ENCODE results near the gene OR9I1. TPM values are rescaled to one million over a fixed set of nuclear protein-coding genes. Genes with fewer than 3 reads are reported as not detected.

OR9I1 gene
- total and polyA plus RNA-seq, 2 donors (not counting 1 experiment from before 2014, with no cell fraction given) = not detected

GRCh38 chr11:58127350-58127749 is 2.0 kb upstream of the OR9I1 start:
- no peak overlapping the region for H3K27ac ChIP-seq (ENCODE audit: low read length in 2 of 2)
- TF ChIP-seq EZH2 (IDR thresholded peaks at IDR 0.05; ENCODE audit: borderline replicate concordance, insufficient read depth, low read depth, low read length, poor library complexity, severe bottlenecking) = no peak
- TF ChIP-seq CTCF (IDR thresholded peaks at IDR 0.05) = no peak
- H3K4me1 ChIP-seq (ENCODE audit: control insufficient read depth in 2 of 2, insufficient read depth in 2 of 2, low read length in 2 of 2) = no peaks in the 10 kb centered on the region
- H3K79me2 ChIP-seq (ENCODE audit: control insufficient read depth, insufficient read depth, low read length) = no peaks in the 10 kb centered on the region
- no peaks in the 10 kb centered on the region for H3K9me3 ChIP-seq (ENCODE audit: control extremely low read depth in 1 of 3, control insufficient read depth in 2 of 3, insufficient read depth in 1 of 3, low read length in 2 of 3)
- ATAC-seq (ENCODE audit: low read depth) (no peak), DNase-seq (no peak)
- no peaks in the 10 kb centered on the region for H3K4me1 Mint-ChIP-seq
- no peak overlapping the region for H2AFZ ChIP-seq (ENCODE audit: insufficient read depth, low read depth, low read length, poor library complexity, severe bottlenecking)
- H3K9ac ChIP-seq (ENCODE audit: low read length) = no peak overlapping the region
- H4K20me1 ChIP-seq (ENCODE audit: control insufficient read depth, insufficient read depth, low read length, poor library complexity, severe bottlenecking) = no peaks in the 10 kb centered on the region
- POLR2A ChIA-PET = no interaction called here
- H3K27me3 Mint-ChIP-seq = peaks cover 10% of the 10 kb centered on the region
- intact Hi-C loops (cut with micrococcal nuclease) = no loop called here
- no peak overlapping the region for H3K27ac Mint-ChIP-seq
- H3K27me3 ChIP-seq (replicated peaks in 1 of 4; ENCODE audit: control extremely low read depth in 1 of 4, control insufficient read depth in 3 of 4, insufficient read depth in 4 of 4, low read length in 3 of 4) = no peaks in the 10 kb centered on the region
- CTCF ChIA-PET = no interaction called here
- no peaks in the 10 kb centered on the region for H3K9me3 Mint-ChIP-seq (ENCODE audit: insufficient read depth)
- no peak overlapping the region for H3K4me3 Mint-ChIP-seq
- no peak overlapping the region for H3K4me3 ChIP-seq (ENCODE audit: control extremely low read depth in 1 of 5, extremely low read depth in 1 of 5, insufficient read depth in 1 of 5, low read depth in 2 of 5, low read length in 4 of 5)
- no peaks in the 10 kb centered on the region for H3K36me3 ChIP-seq (replicated peaks in 1 of 2; ENCODE audit: control extremely low read depth in 1 of 2, control insufficient read depth in 1 of 2, extremely low read depth in 1 of 2, insufficient read depth in 2 of 2, low read length in 1 of 2)
- no peak overlapping the region for H3K4me2 ChIP-seq (replicated peaks; ENCODE audit: low read depth, low read length, poor library complexity, severe bottlenecking)

- ChIA-PET CTCF (interaction anchor here (0.5 kb wide), 1 partner anchor 656 kb away, joined by 3 read pairs; no protein-coding TSS in a partner anchor), POLR2A (no interaction called here)
- Mint-ChIP-seq H3K9me3 (ENCODE audit: insufficient read depth) (no peaks in the 10 kb centered on the region), H3K4me1 (no peaks in the 10 kb centered on the region), H3K27ac (no peak overlapping the region), H3K4me3 (no peak overlapping the region), H3K27me3 (peaks cover 9% of the 10 kb centered on the region)
- intact Hi-C loops (cut with micrococcal nuclease) = no loop called here
- Histone ChIP-seq H3K36me3 (replicated peaks in 1 of 2; ENCODE audit: control extremely low read depth in 1 of 2, control insufficient read depth in 1 of 2, extremely low read depth in 1 of 2, insufficient read depth in 2 of 2, low read length in 1 of 2) (no peaks in the 10 kb centered on the region), H3K27ac (ENCODE audit: low read length in 2 of 2) (no peak overlapping the region), H4K20me1 (ENCODE audit: control insufficient read depth, insufficient read depth, low read length, poor library complexity, severe bottlenecking) (no peaks in the 10 kb centered on the region), H2AFZ (ENCODE audit: insufficient read depth, low read depth, low read length, poor library complexity, severe bottlenecking) (no peak overlapping the region), H3K4me3 (ENCODE audit: control extremely low read depth in 1 of 5, extremely low read depth in 1 of 5, insufficient read depth in 1 of 5, low read depth in 2 of 5, low read length in 4 of 5) (no peak overlapping the region), H3K9me3 (ENCODE audit: control extremely low read depth in 1 of 3, control insufficient read depth in 2 of 3, insufficient read depth in 1 of 3, low read length in 2 of 3) (no peaks in the 10 kb centered on the region), H3K4me1 (ENCODE audit: control insufficient read depth in 2 of 2, insufficient read depth in 2 of 2, low read length in 2 of 2) (no peaks in the 10 kb centered on the region), H3K9ac (ENCODE audit: low read length) (no peak overlapping the region), H3K79me2 (ENCODE audit: control insufficient read depth, insufficient read depth, low read length) (no peaks in the 10 kb centered on the region), H3K4me2 (replicated peaks; ENCODE audit: low read depth, low read length, poor library complexity, severe bottlenecking) (no peak overlapping the region), H3K27me3 (replicated peaks in 1 of 4; ENCODE audit: control extremely low read depth in 1 of 4, control insufficient read depth in 3 of 4, insufficient read depth in 4 of 4, low read length in 3 of 4) (no peaks in the 10 kb centered on the region)
- DNase-seq = no peak
- WGBS (ENCODE audit: insufficient coverage) = no CpG with 5 or more reads among the region's 1 CpG
- no peak for TF ChIP-seq EZH2 (IDR thresholded peaks at IDR 0.05; ENCODE audit: borderline replicate concordance, insufficient read depth, low read depth, low read length, poor library complexity, severe bottlenecking)
- TF ChIP-seq CTCF (IDR thresholded peaks at IDR 0.05) = no peak
- ATAC-seq (ENCODE audit: low read depth) = no peak
Observed at GRCh38 chr11:58121096-58121495, 4.2 kb downstream of the OR9I1 start.
